Mucosa of descending colon (tissue), 3 donors: Measurements from ENCODE around the gene IL1RAPL2. TPM values are rescaled to one million over a fixed set of nuclear protein-coding genes. Genes with fewer than 3 reads are reported as not detected.

Experiments used
- ATAC-seq: fragments of 200-7000 bp; cut with Tn5 transposase; one replicate; pipeline ENCODE4 v1.9.1; 2020; ENCODE audit warnings: mild to moderate bottlenecking, moderate library complexity
- DNase-seq, 3 donors: peaks; one replicate each; pipeline ENCODE4 v3.0.0-alpha.2; 2020
- H3K36me3 ChIP-seq: fragments of 200-600 bp; one replicate; pipeline ENCODE4 v1.8.0; 2021; ENCODE audit warnings: low read depth, mild to moderate bottlenecking
- H3K4me1 ChIP-seq: fragments of 200-600 bp; one replicate; pipeline ENCODE4 v1.8.0; 2021; ENCODE audit warnings: low read depth, mild to moderate bottlenecking
- H3K4me3 ChIP-seq: fragments of 200-600 bp; one replicate; pipeline ENCODE4 v1.8.0; 2021; ENCODE audit warnings: mild to moderate bottlenecking
- H3K9me3 ChIP-seq: fragments of 200-600 bp; one replicate; pipeline ENCODE4 v1.8.0; 2021; ENCODE audit warnings: mild to moderate bottlenecking
- CTCF ChIP-seq: fragments of 200-600 bp; IDR thresholded peaks from one replicate; pipeline ENCODE4 v1.8.0; 2022; ENCODE audit warnings: antibody characterized with exemption, mild to moderate bottlenecking
- intact Hi-C, 2 donors: fragments of 100-400 bp; cut with DNase I in 1 of 2; cut with micrococcal nuclease in 1 of 2; formaldehyde crosslinking; loops; one replicate each; pipeline versions ENCODE4 v1.11.0 to v1.11.1; 2022; cut with DNase I, micrococcal nuclease
- total RNA-seq, 3 donors: library from RNA; stranded (reverse); fragmentation: NEBNext Ultra II Directional in 2 of 3; extraction: Animal tissue kit (Norgen Biotek cat#: 25700) in 2 of 3; gene quantifications; one replicate each; pipeline versions ENCODE4 v1.2.1 to v1.2.4, GENCODE V29; 2021 to 2023
- donor health status: DM: no; HTN: no; CAD: no; lungs with moderate emphysema.
- donor health status: DM: no; HTN: no; CAD: no.
- donor health status: DM: no; HTN: yes; CAD: no.

Gene IL1RAPL2
- total RNA-seq, 3 donors from 2014 or later: 0.19 TPM; not detected in 2

- no peak for DNase-seq
- TF ChIP-seq CTCF: no peak
- no peaks in the 10 kb centered on the region for H3K9me3 ChIP-seq
- no peaks in the 10 kb centered on the region for H3K4me1 ChIP-seq
- no peaks in the 10 kb centered on the region for H3K36me3 ChIP-seq
- intact Hi-C loops: no loop called here
- ATAC-seq: no peak
- no peak overlapping the region for H3K4me3 ChIP-seq
These were observed 960.4 kb downstream of the IL1RAPL2 start for GRCh38 chrX:105526431-105526830.

- Histone ChIP-seq H3K9me3 (no peaks in the 10 kb centered on the region), H3K36me3 (no peaks in the 10 kb centered on the region), H3K4me3 (no peak overlapping the region), H3K4me1 (no peaks in the 10 kb centered on the region)
- ATAC-seq (no peak), DNase-seq (no peak)
- intact Hi-C loops: no loop called here
- TF ChIP-seq CTCF: no peak
These were observed 961.8 kb downstream of the IL1RAPL2 start for GRCh38 chrX:105527759-105528158.

GRCh38 chrX:105533951-105534350, 968.0 kb downstream of the IL1RAPL2 start:
- Histone ChIP-seq H3K4me1 (no peaks in the 10 kb centered on the region), H3K9me3 (no peaks in the 10 kb centered on the region), H3K4me3 (no peak overlapping the region), H3K36me3 (no peaks in the 10 kb centered on the region)
- intact Hi-C loops: no loop called here
- no peak for DNase-seq
- TF ChIP-seq CTCF: no peak
- ATAC-seq: no peak

GRCh38 chrX:105543283-105543682, 977.3 kb downstream of the IL1RAPL2 start:
- H3K4me3 ChIP-seq: no peak overlapping the region
- H3K9me3 ChIP-seq: no peaks in the 10 kb centered on the region
- H3K36me3 ChIP-seq: no peaks in the 10 kb centered on the region
- ATAC-seq: no peak
- intact Hi-C loops: no loop called here
- no peaks in the 10 kb centered on the region for H3K4me1 ChIP-seq
- TF ChIP-seq CTCF: no peak
- DNase-seq: no peak

- H3K4me3 ChIP-seq: no peak overlapping the region
- intact Hi-C loops: no loop called here
- DNase-seq (no peak), ATAC-seq (no peak)
- H3K4me1 ChIP-seq: no peaks in the 10 kb centered on the region
- no peaks in the 10 kb centered on the region for H3K36me3 ChIP-seq
- TF ChIP-seq CTCF: no peak
- H3K9me3 ChIP-seq: no peaks in the 10 kb centered on the region
These were observed 984.2 kb downstream of the IL1RAPL2 start for GRCh38 chrX:105550043-105550663.

GRCh38 chrX:105552395-105552794, 986.4 kb downstream of the IL1RAPL2 start:
- TF ChIP-seq CTCF: no peak
- no peak for DNase-seq
- intact Hi-C loops: no loop called here
- Histone ChIP-seq H3K9me3 (no peaks in the 10 kb centered on the region), H3K4me3 (no peak overlapping the region), H3K4me1 (no peaks in the 10 kb centered on the region), H3K36me3 (no peaks in the 10 kb centered on the region)
- no peak for ATAC-seq
